Measurements from ENCODE around the gene IL21R.

The IL21R gene

DNA sequence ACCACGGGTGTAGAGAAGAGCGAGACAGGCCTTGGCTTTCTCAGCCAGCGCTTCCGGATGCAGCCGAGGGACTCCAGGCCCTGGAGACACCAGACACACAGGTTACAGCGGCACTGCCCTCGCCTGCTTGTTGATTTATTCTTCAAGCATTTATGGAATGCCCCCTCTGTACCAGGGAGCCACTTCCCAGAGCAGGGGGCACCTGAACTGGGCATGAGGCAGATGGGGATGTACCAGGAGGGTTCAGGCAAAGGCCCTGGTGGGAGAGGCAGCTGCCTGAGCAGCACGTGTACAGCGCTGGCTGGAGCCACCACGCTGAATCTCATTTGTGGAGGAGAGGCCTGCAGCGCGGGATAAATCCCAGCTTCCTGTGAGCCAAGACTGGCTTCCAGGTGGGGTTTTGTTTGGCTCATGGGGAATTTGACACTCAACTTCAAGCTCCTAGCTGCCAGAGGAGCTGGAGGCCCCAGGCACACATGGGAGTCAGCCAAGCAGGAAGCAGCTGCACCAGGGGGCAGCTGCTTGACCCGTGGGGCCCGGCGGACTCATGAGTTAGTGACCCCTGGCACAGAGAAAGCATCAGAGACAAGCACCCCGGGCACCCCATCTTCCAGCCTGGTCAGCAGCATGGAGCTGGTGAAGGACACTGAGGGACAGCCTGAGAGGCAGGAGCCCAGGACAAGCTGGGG lies 59.7 kb downstream of the IL21R start:
- TF ChIP-seq, protein P1, sequence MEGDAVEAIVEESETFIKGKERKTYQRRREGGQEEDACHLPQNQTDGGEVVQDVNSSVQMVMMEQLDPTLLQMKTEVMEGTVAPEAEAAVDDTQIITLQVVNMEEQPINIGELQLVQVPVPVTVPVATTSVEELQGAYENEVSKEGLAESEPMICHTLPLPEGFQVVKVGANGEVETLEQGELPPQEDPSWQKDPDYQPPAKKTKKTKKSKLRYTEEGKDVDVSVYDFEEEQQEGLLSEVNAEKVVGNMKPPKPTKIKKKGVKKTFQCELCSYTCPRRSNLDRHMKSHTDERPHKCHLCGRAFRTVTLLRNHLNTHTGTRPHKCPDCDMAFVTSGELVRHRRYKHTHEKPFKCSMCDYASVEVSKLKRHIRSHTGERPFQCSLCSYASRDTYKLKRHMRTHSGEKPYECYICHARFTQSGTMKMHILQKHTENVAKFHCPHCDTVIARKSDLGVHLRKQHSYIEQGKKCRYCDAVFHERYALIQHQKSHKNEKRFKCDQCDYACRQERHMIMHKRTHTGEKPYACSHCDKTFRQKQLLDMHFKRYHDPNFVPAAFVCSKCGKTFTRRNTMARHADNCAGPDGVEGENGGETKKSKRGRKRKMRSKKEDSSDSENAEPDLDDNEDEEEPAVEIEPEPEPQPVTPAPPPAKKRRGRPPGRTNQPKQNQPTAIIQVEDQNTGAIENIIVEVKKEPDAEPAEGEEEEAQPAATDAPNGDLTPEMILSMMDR (IDR thresholded peaks at IDR 0.05; ENCODE audit: extremely low read depth, insufficient read depth, missing control alignments), result no peak
- no peak for DNase-seq (ENCODE audit: low spot score)
- in situ Hi-C loops (cut with MboI; ENCODE audit: low pct_unique_long_range_greater_than_20kb, low sequenced_read_pairs, unreplicated experiment), result loop anchor here (25.0 kb wide), 1 partner anchor 1624 kb away; no protein-coding TSS in a partner anchor

- TF ChIP-seq, protein P1 (IDR thresholded peaks at IDR 0.05; ENCODE audit: extremely low read depth, insufficient read depth, missing control alignments), result no peak
- DNase-seq (ENCODE audit: low spot score), result no peak
- in situ Hi-C loops (cut with MboI; ENCODE audit: low pct_unique_long_range_greater_than_20kb, low sequenced_read_pairs, unreplicated experiment), result loop anchor here (25.0 kb wide), 1 partner anchor 1625 kb away; no protein-coding TSS in a partner anchor
These were observed 60.3 kb downstream of the IL21R start for GRCh38 chr16:27462200-27462845.

- TF ChIP-seq, protein P1 (IDR thresholded peaks at IDR 0.05; ENCODE audit: extremely low read depth, insufficient read depth, missing control alignments), result no peak
- DNase-seq (ENCODE audit: low spot score), result no peak
- in situ Hi-C loops (cut with MboI; ENCODE audit: low pct_unique_long_range_greater_than_20kb, low sequenced_read_pairs, unreplicated experiment), result loop anchor here (25.0 kb wide), 1 partner anchor 1626 kb away; no protein-coding TSS in a partner anchor
These were observed 61.1 kb downstream of the IL21R start for GRCh38 chr16:27462846-27463682.

DNA sequence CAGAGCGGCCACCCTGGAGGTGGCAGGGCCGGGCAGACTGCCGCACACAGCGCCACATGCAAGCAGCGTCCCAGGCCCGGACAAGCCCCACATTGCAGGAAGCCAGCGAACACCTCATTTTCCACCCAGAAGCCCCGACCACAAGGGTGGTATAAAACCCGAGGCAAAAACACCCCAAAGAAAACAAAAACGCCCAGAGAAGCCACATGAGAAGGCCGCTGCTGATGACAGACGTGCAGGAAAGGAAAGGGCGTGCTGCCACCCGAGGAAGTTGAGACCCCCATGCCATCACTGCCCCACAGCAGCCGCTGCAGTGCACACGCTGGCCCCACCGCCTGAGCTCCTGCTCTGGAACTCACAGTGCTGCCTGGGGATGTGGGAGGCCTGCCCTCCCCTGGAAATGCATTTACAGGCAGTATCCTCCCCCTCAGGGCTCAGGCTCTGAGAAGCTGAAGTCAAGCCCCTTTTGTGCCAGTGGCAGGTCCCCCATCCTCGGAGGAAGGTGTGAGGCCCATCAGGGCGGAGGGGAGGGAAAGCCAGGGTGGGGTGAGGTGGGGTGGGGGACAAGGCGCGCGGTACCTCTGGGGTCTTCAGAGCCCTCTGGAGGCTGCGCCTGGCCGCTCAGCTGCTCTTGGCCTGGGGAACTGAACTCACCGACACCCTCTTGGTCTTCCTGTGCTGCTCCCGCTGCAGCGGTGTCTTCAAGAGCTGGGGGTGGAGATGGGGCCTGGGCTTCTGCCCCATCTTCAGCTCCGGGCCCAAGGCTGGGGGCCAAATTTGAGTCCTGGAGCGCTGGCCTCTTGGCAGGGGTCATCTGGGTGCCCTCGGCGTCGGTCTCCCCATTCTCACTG lies 62.0 kb downstream of the IL21R start:
- in situ Hi-C loops (cut with MboI; ENCODE audit: low pct_unique_long_range_greater_than_20kb, low sequenced_read_pairs, unreplicated experiment), result loop anchor here (25.0 kb wide), 1 partner anchor 1627 kb away; no protein-coding TSS in a partner anchor
- TF ChIP-seq, protein P1 (IDR thresholded peaks at IDR 0.05; ENCODE audit: extremely low read depth, insufficient read depth, missing control alignments), result no peak
- DNase-seq (ENCODE audit: low spot score), result no peak

- TF ChIP-seq, protein P1 (IDR thresholded peaks at IDR 0.05; ENCODE audit: extremely low read depth, insufficient read depth, missing control alignments), result no peak
- DNase-seq (ENCODE audit: low spot score), result no peak
- in situ Hi-C loops (cut with MboI; ENCODE audit: low pct_unique_long_range_greater_than_20kb, low sequenced_read_pairs, unreplicated experiment), result loop anchor here (25.0 kb wide), 1 partner anchor 1628 kb away; no protein-coding TSS in a partner anchor
These were observed 62.9 kb downstream of the IL21R start for GRCh38 chr16:27464626-27465482.

Measured in GM13977 (cell line).